ENCODE results near the gene SRM.

SRM gene

GRCh38 chr1:11059968-11060830 is at the start of gene SRM (continued):
- TF ChIP-seq, protein P1, sequence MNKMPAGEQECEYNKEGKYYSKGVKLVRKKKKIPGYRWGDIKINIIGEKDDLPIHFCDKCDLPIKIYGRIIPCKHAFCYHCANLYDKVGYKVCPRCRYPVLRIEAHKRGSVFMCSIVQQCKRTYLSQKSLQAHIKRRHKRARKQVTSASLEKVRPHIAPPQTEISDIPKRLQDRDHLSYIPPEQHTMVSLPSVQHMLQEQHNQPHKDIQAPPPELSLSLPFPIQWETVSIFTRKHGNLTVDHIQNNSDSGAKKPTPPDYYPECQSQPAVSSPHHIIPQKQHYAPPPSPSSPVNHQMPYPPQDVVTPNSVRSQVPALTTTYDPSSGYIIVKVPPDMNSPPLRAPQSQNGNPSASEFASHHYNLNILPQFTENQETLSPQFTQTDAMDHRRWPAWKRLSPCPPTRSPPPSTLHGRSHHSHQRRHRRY (tag by site-specific recombination; IDR thresholded peaks at IDR 0.05) = no peak
- TF ChIP-seq, protein P2, sequence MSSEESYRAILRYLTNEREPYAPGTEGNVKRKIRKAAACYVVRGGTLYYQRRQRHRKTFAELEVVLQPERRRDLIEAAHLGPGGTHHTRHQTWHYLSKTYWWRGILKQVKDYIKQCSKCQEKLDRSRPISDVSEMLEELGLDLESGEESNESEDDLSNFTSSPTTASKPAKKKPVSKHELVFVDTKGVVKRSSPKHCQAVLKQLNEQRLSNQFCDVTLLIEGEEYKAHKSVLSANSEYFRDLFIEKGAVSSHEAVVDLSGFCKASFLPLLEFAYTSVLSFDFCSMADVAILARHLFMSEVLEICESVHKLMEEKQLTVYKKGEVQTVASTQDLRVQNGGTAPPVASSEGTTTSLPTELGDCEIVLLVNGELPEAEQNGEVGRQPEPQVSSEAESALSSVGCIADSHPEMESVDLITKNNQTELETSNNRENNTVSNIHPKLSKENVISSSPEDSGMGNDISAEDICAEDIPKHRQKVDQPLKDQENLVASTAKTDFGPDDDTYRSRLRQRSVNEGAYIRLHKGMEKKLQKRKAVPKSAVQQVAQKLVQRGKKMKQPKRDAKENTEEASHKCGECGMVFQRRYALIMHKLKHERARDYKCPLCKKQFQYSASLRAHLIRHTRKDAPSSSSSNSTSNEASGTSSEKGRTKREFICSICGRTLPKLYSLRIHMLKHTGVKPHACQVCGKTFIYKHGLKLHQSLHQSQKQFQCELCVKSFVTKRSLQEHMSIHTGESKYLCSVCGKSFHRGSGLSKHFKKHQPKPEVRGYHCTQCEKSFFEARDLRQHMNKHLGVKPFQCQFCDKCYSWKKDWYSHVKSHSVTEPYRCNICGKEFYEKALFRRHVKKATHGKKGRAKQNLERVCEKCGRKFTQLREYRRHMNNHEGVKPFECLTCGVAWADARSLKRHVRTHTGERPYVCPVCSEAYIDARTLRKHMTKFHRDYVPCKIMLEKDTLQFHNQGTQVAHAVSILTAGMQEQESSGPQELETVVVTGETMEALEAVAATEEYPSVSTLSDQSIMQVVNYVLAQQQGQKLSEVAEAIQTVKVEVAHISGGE (tag by site-specific recombination; conservative IDR thresholded peaks at IDR 0.05; ENCODE audit: low read depth) = peak; percentile 95
- TF ChIP-seq, protein P3, sequence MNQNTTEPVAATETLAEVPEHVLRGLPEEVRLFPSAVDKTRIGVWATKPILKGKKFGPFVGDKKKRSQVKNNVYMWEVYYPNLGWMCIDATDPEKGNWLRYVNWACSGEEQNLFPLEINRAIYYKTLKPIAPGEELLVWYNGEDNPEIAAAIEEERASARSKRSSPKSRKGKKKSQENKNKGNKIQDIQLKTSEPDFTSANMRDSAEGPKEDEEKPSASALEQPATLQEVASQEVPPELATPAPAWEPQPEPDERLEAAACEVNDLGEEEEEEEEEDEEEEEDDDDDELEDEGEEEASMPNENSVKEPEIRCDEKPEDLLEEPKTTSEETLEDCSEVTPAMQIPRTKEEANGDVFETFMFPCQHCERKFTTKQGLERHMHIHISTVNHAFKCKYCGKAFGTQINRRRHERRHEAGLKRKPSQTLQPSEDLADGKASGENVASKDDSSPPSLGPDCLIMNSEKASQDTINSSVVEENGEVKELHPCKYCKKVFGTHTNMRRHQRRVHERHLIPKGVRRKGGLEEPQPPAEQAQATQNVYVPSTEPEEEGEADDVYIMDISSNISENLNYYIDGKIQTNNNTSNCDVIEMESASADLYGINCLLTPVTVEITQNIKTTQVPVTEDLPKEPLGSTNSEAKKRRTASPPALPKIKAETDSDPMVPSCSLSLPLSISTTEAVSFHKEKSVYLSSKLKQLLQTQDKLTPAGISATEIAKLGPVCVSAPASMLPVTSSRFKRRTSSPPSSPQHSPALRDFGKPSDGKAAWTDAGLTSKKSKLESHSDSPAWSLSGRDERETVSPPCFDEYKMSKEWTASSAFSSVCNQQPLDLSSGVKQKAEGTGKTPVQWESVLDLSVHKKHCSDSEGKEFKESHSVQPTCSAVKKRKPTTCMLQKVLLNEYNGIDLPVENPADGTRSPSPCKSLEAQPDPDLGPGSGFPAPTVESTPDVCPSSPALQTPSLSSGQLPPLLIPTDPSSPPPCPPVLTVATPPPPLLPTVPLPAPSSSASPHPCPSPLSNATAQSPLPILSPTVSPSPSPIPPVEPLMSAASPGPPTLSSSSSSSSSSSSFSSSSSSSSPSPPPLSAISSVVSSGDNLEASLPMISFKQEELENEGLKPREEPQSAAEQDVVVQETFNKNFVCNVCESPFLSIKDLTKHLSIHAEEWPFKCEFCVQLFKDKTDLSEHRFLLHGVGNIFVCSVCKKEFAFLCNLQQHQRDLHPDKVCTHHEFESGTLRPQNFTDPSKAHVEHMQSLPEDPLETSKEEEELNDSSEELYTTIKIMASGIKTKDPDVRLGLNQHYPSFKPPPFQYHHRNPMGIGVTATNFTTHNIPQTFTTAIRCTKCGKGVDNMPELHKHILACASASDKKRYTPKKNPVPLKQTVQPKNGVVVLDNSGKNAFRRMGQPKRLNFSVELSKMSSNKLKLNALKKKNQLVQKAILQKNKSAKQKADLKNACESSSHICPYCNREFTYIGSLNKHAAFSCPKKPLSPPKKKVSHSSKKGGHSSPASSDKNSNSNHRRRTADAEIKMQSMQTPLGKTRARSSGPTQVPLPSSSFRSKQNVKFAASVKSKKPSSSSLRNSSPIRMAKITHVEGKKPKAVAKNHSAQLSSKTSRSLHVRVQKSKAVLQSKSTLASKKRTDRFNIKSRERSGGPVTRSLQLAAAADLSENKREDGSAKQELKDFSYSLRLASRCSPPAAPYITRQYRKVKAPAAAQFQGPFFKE (tag by site-specific recombination; IDR thresholded peaks at IDR 0.05; ENCODE audit: borderline replicate concordance) = no peak
- TF ChIP-seq ZNF362 (tag by site-specific recombination; IDR thresholded peaks at IDR 0.05) (no peak), ZNF629 (tag by site-specific recombination; IDR thresholded peaks at IDR 0.05) (0 out of 2 replicates have a peak, but pooled peaks have one; percentile 14), ZNF223 (tag by site-specific recombination; IDR thresholded peaks at IDR 0.05) (no peak), ZNF777 (tag by site-specific recombination; IDR thresholded peaks at IDR 0.05; ENCODE audit: borderline replicate concordance) (no peak), ZNF146 (tag by site-specific recombination; IDR thresholded peaks at IDR 0.05) (no peak), KLF10 (tag by site-specific recombination; IDR thresholded peaks at IDR 0.05) (peak; percentile 90), ZNF121 (tag by site-specific recombination; IDR thresholded peaks at IDR 0.05) (no peak), ZNF274 (IDR thresholded peaks at IDR 0.05; ENCODE audit: low read length) (no peak), ZNF274 (tag by site-specific recombination; IDR thresholded peaks at IDR 0.05; ENCODE audit: borderline replicate concordance) (no peak), ZXDB (tag by site-specific recombination; IDR thresholded peaks at IDR 0.05) (peak; percentile 57), MZF1 (tag by site-specific recombination; IDR thresholded peaks at IDR 0.05; ENCODE audit: borderline replicate concordance) (no peak), ZNF19 (tag by site-specific recombination; IDR thresholded peaks at IDR 0.05; ENCODE audit: low read depth) (no peak), ZNF510 (tag by site-specific recombination; IDR thresholded peaks at IDR 0.05; ENCODE audit: insufficient replicate concordance) (no peak)
- TF ChIP-seq, protein P4, sequence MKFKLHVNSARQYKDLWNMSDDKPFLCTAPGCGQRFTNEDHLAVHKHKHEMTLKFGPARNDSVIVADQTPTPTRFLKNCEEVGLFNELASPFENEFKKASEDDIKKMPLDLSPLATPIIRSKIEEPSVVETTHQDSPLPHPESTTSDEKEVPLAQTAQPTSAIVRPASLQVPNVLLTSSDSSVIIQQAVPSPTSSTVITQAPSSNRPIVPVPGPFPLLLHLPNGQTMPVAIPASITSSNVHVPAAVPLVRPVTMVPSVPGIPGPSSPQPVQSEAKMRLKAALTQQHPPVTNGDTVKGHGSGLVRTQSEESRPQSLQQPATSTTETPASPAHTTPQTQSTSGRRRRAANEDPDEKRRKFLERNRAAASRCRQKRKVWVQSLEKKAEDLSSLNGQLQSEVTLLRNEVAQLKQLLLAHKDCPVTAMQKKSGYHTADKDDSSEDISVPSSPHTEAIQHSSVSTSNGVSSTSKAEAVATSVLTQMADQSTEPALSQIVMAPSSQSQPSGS (tag by site-specific recombination; IDR thresholded peaks at IDR 0.05; ENCODE audit: low read depth) = no peak
- TF ChIP-seq, protein P5, sequence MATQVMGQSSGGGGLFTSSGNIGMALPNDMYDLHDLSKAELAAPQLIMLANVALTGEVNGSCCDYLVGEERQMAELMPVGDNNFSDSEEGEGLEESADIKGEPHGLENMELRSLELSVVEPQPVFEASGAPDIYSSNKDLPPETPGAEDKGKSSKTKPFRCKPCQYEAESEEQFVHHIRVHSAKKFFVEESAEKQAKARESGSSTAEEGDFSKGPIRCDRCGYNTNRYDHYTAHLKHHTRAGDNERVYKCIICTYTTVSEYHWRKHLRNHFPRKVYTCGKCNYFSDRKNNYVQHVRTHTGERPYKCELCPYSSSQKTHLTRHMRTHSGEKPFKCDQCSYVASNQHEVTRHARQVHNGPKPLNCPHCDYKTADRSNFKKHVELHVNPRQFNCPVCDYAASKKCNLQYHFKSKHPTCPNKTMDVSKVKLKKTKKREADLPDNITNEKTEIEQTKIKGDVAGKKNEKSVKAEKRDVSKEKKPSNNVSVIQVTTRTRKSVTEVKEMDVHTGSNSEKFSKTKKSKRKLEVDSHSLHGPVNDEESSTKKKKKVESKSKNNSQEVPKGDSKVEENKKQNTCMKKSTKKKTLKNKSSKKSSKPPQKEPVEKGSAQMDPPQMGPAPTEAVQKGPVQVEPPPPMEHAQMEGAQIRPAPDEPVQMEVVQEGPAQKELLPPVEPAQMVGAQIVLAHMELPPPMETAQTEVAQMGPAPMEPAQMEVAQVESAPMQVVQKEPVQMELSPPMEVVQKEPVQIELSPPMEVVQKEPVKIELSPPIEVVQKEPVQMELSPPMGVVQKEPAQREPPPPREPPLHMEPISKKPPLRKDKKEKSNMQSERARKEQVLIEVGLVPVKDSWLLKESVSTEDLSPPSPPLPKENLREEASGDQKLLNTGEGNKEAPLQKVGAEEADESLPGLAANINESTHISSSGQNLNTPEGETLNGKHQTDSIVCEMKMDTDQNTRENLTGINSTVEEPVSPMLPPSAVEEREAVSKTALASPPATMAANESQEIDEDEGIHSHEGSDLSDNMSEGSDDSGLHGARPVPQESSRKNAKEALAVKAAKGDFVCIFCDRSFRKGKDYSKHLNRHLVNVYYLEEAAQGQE (tag by site-specific recombination; IDR thresholded peaks at IDR 0.05) = no peak
- TF ChIP-seq, protein P6, sequence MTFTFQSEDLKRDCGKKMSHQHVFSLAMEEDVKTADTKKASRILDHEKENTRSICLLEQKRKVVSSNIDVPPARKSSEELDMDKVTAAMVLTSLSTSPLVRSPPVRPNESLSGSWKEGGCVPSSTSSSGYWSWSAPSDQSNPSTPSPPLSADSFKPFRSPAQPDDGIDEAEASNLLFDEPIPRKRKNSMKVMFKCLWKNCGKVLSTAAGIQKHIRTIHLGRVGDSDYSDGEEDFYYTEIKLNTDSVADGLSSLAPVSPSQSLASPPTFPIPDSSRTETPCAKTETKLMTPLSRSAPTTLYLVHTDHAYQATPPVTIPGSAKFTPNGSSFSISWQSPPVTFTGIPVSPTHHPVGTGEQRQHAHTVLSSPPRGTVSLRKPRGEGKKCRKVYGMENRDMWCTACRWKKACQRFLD (tag by site-specific recombination; IDR thresholded peaks at IDR 0.05) = no peak

All from HEK293 (cell line).